K562 (cell line): ENCODE data around the gene RALGAPB. TPM values are rescaled to one million over a fixed set of nuclear protein-coding genes. Genes with fewer than 3 reads are reported as not detected.

Experiments
- ATAC-seq: fragments of 200-7000 bp; cut with Tn5 transposase; 3 replicates; pipeline ENCODE4 v1.9.1; 2020; ENCODE audit warnings: moderate library complexity
- BruUV-seq: library from RNA; stranded (reverse); fragments of 400-500 nt; replicated peaks from 2 replicates; lab custom pipeline; 2021; lab: Mats Ljungman, UMichigan
- CTCF ChIA-PET: fragments of 300-600 bp; formaldehyde crosslinking; extraction: SDS; loops from one replicate; lab custom pipeline; 2021; ENCODE audit warnings: low intra/inter-chr PET ratio; lab: Yijun Ruan, JAX
- POLR2A ChIA-PET: fragments of 300-600, 350-650 bp; sonication (Branson Sonifier 250); formaldehyde crosslinking; extraction: SDS; loops from one replicate; lab custom pipeline; 2021; ENCODE audit warnings: antibody characterized with exemption, inconsistent platforms; lab: Yijun Ruan, JAX
- DNase-seq, 4 experiments: peaks; one replicate each; pipeline versions ENCODE4 v3.0.0 to v3.0.0-alpha.2; 2011 to 2018; ENCODE audit warnings: low spot score in 3 of 4, mixed read lengths in 3 of 4; ENCODE audit errors: extremely low read depth in 1 of 4
- FAIRE-seq: peaks from 2 replicates; lab custom pipeline; 2011; peaks lifted over from hg19 to GRCh38; lab: Jason Lieb, UNC
- H2AFZ ChIP-seq: 2 replicates; pipeline ENCODE4 v1.6.0; 2011; ENCODE audit warnings: low read depth, low read length, control low read depth, inconsistent platforms
- H3K27ac ChIP-seq: fragments of 200-600 bp; 3 replicates; pipeline ENCODE4 v1.8.0; 2011; ENCODE audit warnings: low read depth, mild to moderate bottlenecking, control low read depth, inconsistent platforms, low read length, moderate library complexity, mixed read lengths; ENCODE audit errors: extremely low read depth
- H3K27me3 ChIP-seq, 2 experiments: fragments of 300-600 bp in 1 of 2; 2 replicates in 1 of 2; 3 replicates in 1 of 2; pipeline versions ENCODE4 v1.6.0 to v1.8.0; 2011; ENCODE audit warnings: inconsistent platforms in 2 of 2, low read length in 2 of 2, mild to moderate bottlenecking in 1 of 2, mixed read lengths in 1 of 2, moderate library complexity in 1 of 2; ENCODE audit not compliant: control insufficient read depth in 2 of 2, insufficient read depth in 2 of 2
- H3K36me3 ChIP-seq: fragments of 300-600 bp; 3 replicates; pipeline ENCODE4 v1.8.0; 2011; ENCODE audit warnings: mild to moderate bottlenecking, low read length, inconsistent platforms; ENCODE audit not compliant: control insufficient read depth, insufficient read depth
- H3K4me1 ChIP-seq, 2 experiments: fragments of 200-600 bp in 1 of 2; replicated peaks in 1 of 2; 2 replicates in 1 of 2; 3 replicates in 1 of 2; pipeline versions ENCODE4 v1.5.1 to v1.8.0; 2011; ENCODE audit warnings: inconsistent platforms in 2 of 2, low read length in 2 of 2, mild to moderate bottlenecking in 1 of 2, mixed read lengths in 1 of 2, moderate library complexity in 1 of 2; ENCODE audit not compliant: control insufficient read depth in 2 of 2, insufficient read depth in 2 of 2
- H3K4me2 ChIP-seq: 2 replicates; pipeline ENCODE4 v1.6.1; 2011; ENCODE audit warnings: low read length, control low read depth, inconsistent platforms, mixed read lengths; ENCODE audit not compliant: insufficient read depth
- H3K4me3 ChIP-seq: fragments of 200-600 bp; sonication (generic), shearing (Covaris generic); 2 replicates; pipeline ENCODE4 v1.5.1; 2016; ENCODE audit warnings: control low read depth, inconsistent platforms
- H3K79me2 ChIP-seq: fragments of 200-600 bp; 3 replicates; pipeline ENCODE4 v1.8.0; 2011; ENCODE audit warnings: low read length, inconsistent platforms; ENCODE audit not compliant: control insufficient read depth, insufficient read depth
- H3K9ac ChIP-seq, 2 experiments: 2 replicates each; pipeline versions ENCODE4 v1.6.0 to v1.6.1; 2011; ENCODE audit warnings: low read depth in 2 of 2, low read length in 2 of 2, control low read depth in 1 of 2, inconsistent platforms in 1 of 2, mild to moderate bottlenecking in 1 of 2, mixed read lengths in 1 of 2; ENCODE audit not compliant: insufficient read depth in 1 of 2
- H3K9me1 ChIP-seq: one replicate; pipeline ENCODE4 v1.6.0; 2011; ENCODE audit warnings: inconsistent platforms, mild to moderate bottlenecking, low read length, moderate library complexity; ENCODE audit not compliant: control insufficient read depth, insufficient read depth
- H3K9me3 ChIP-seq: replicated peaks from 2 replicates; pipeline ENCODE4 v1.5.1; 2011; ENCODE audit warnings: low read depth, low read length, inconsistent platforms; ENCODE audit not compliant: control insufficient read depth, insufficient read depth
- H4K20me1 ChIP-seq: replicated peaks from 2 replicates; pipeline ENCODE4 v1.6.1; 2011; ENCODE audit warnings: low read length, inconsistent platforms, mixed read lengths; ENCODE audit not compliant: control insufficient read depth, insufficient read depth
- BCL6 ChIP-seq: fragments of 250-450 bp; sonication (Bioruptor Pico); IDR thresholded peaks from 2 replicates; pipeline ENCODE4 v1.4.0; 2020
- CHCHD3 ChIP-seq: fragments of 250-450 bp; sonication (Bioruptor Pico); IDR thresholded peaks from 2 replicates; pipeline ENCODE4 v2.1.2; 2022; ENCODE audit warnings: mild to moderate bottlenecking
- DACH1 ChIP-seq: fragments of 450-650 bp; IDR thresholded peaks from 2 replicates; pipeline ENCODE4 v1.6.1; 2018; ENCODE audit not compliant: partially characterized antibody
- EP300 ChIP-seq: IDR thresholded peaks from 2 replicates; pipeline ENCODE4 v1.6.1; 2012; ENCODE audit warnings: low read length, improper control_type of control experiment
- EP400 ChIP-seq: fragments of 450-650 bp; IDR thresholded peaks from 2 replicates; pipeline ENCODE4 v1.6.1; 2017; ENCODE audit warnings: antibody characterized with exemption, mild to moderate bottlenecking, moderate library complexity
- HBP1 ChIP-seq: fragments of 450-650 bp; formaldehyde crosslinking; IDR thresholded peaks from 2 replicates; pipeline ENCODE4 v1.4.0; 2022; ENCODE audit warnings: missing genetic modification characterization
- HDAC1 ChIP-seq, 2 experiments: fragments of 450-650 bp; IDR thresholded peaks; 2 replicates each; pipeline ENCODE4 v1.6.1; 2016 to 2017; ENCODE audit warnings: inconsistent platforms in 1 of 2, mild to moderate bottlenecking in 1 of 2, moderate library complexity in 1 of 2
- HMG20B ChIP-seq: fragments of 250-450 bp; sonication (Bioruptor Pico); IDR thresholded peaks from 2 replicates; pipeline ENCODE4 v1.5.0; 2021; ENCODE audit warnings: mild to moderate bottlenecking
- IRF9 ChIP-seq: fragments of 450-650 bp; IDR thresholded peaks from 2 replicates; pipeline ENCODE4 v1.6.1; 2016; ENCODE audit warnings: missing biosample characterization, missing genetic modification characterization
- KHSRP ChIP-seq: fragments of 450-650 bp; IDR thresholded peaks from 2 replicates; pipeline ENCODE4 v1.6.1; 2017
- MCM7 ChIP-seq, 2 experiments: fragments of 450-650 bp; IDR thresholded peaks; 2 replicates each; pipeline ENCODE4 v1.6.1; 2016 to 2018
- MECOM ChIP-seq: fragments of 250-450 bp; sonication (Bioruptor Pico); IDR thresholded peaks from 2 replicates; pipeline ENCODE4 v1.8.0; 2022; ENCODE audit warnings: inconsistent platforms
- NFE2L1 ChIP-seq: fragments of 450-650 bp; IDR thresholded peaks from 2 replicates; pipeline ENCODE4 v1.6.1; 2016; ENCODE audit warnings: missing genetic modification characterization, low read depth, mild to moderate bottlenecking, missing compliant biosample characterization, moderate library complexity, borderline replicate concordance
- SMAD1 ChIP-seq: fragments of 150-350 bp; IDR thresholded peaks from 2 replicates; pipeline ENCODE4 v1.6.1; 2014; ENCODE audit warnings: low read length, low read depth; ENCODE audit not compliant: partially characterized antibody
- SMARCC2 ChIP-seq: fragments of 450-650 bp; IDR thresholded peaks from 2 replicates; pipeline ENCODE4 v1.6.1; 2017; ENCODE audit warnings: antibody characterized with exemption, moderate library complexity, mild to moderate bottlenecking, low read depth
- SNIP1 ChIP-seq: fragments of 450-650 bp; IDR thresholded peaks from 2 replicates; pipeline ENCODE4 v1.7.1; 2017; ENCODE audit warnings: low read depth, mild to moderate bottlenecking
- SOX6 ChIP-seq: fragments of 450-650 bp; IDR thresholded peaks from 2 replicates; pipeline ENCODE4 v1.6.1; 2014; ENCODE audit warnings: mild to moderate bottlenecking
- TAF1 ChIP-seq: IDR thresholded peaks from 2 replicates; pipeline ENCODE4 v1.6.1; 2011; ENCODE audit warnings: mild to moderate bottlenecking, low read length, moderate library complexity; ENCODE audit not compliant: insufficient read depth, control insufficient read depth, severe bottlenecking; ENCODE audit errors: extremely low read depth
- THRAP3 ChIP-seq: fragments of 450-650 bp; IDR thresholded peaks from 2 replicates; pipeline ENCODE4 v1.6.1; 2016; ENCODE audit warnings: mild to moderate bottlenecking, inconsistent platforms, borderline replicate concordance
- ZKSCAN8 ChIP-seq: fragments of 200-800 bp; sonication (Bioruptor generic); IDR thresholded peaks from 2 replicates; pipeline ENCODE4 v1.6.1; 2016; ENCODE audit warnings: missing genetic modification characterization, missing compliant biosample characterization
- ZNF184 ChIP-seq: sonication (generic); formaldehyde crosslinking; IDR thresholded peaks from 2 replicates; pipeline ENCODE4 v1.5.0; 2020; ENCODE audit warnings: missing genetic modification reagents
- ZNF324 ChIP-seq: fragments of 250-450 bp; sonication (Bioruptor Pico); IDR thresholded peaks from 2 replicates; pipeline ENCODE4 v1.4.0; 2020; ENCODE audit warnings: mild to moderate bottlenecking
- ZNF408 ChIP-seq: fragments of 250-450 bp; sonication (Bioruptor Pico); IDR thresholded peaks from 2 replicates; pipeline ENCODE4 v1.4.0; 2020; ENCODE audit warnings: low read depth, mild to moderate bottlenecking, moderate library complexity
- WGBS: fragments of 100-300 bp; shearing (Covaris generic); methylation state at CpG from one replicate; pipeline ENCODE4 v1.1.6; 2016; ENCODE audit warnings: low coverage, mixed read lengths; ENCODE audit not compliant: insufficient coverage; ENCODE audit errors: missing lambda C conversion rate; 5-methylcytosine and 5-hydroxymethylcytosine counted together
- in situ Hi-C: fragments of 300-500 bp; cut with MboI; formaldehyde crosslinking; loops from 4 replicates; pipeline ENCODE4 v1.15.0; 2018; ENCODE audit warnings: inconsistent platforms, mixed read lengths
- intact Hi-C: fragments of 100-400 bp; cut with micrococcal nuclease; formaldehyde crosslinking; loops from 2 replicates; pipeline ENCODE4 v1.14.2; 2022
- polyA plus RNA-seq, 8 experiments: library from polyadenylated mRNA; depleted of rRNA in 4 of 8; stranded (reverse) in 5 of 8; unstranded in 3 of 8; fragments of >200 nt; fragmentation: Nextera tagmentation in 2 of 8; fragmentation: Illumina TruSeq in 1 of 8; extraction: Ambion mirVana in 2 of 8; extraction: Trizol in 1 of 8; gene quantifications; 2 replicates each; pipeline versions ENCODE4 v1.2.1 to v1.2.3, GENCODE V29; 2011 to 2014; ENCODE audit warnings: inconsistent platforms in 1 of 8, missing spikeins in 1 of 8
- total RNA-seq, 7 experiments: library from RNA; depleted of rRNA in 6 of 7; stranded (reverse); fragments of >200 nt in 6 of 7; fragmentation: Illumina TruSeq in 2 of 7; extraction: Trizol in 2 of 7; gene quantifications; 2 replicates each; pipeline versions ENCODE4 v1.2.1 to v1.2.3, GENCODE V29; 2011 to 2021; ENCODE audit warnings: low replicate concordance in 1 of 7

RALGAPB gene
- total and polyA plus RNA-seq, 9 of the 15 experiments (the other 6 are each of a cell fraction or from before 2014, with no cell fraction given), result 4.3 to 25.6 (median 13.6) TPM

DNA sequence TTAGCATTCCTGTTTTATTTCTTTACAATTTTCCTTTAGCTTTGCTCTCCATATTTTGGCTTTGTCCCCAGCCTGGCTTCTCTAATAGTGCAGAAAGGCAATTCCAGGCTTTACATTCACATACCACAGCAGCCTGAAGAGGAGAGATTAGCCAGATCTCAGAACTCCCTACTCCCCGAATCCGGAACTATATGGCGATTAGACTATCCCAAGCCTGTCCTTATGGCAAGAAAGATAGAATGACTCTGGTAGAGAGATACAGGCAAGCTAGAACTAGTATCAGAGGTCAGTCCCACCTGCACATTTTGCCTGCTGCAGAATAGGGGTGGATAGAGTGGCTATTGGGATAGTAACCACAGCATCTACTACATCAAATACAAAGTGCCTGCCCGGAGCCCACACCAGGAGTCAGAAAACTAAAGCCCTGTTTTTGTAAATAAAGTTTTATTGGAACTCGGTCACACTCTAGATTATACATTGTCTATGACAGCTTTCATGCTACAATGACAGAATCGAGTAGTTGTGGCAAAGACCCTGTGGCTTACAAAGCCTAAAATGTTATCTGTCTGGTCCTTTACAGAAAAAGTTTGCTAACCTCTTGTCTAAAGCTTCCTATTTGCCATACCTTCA lies 91.3 kb downstream of the RALGAPB start:
- Histone ChIP-seq H3K27me3 (no peaks in the 10 kb centered on the region), H3K9me3 (no peaks in the 10 kb centered on the region), H3K9me1 (no peaks in the 10 kb centered on the region), H3K27ac (peak overlapping the region; percentile 6; the same call in 1 of the 3 replicates), H3K4me3 (no peak overlapping the region), H3K9ac (no peak overlapping the region), H3K79me2 (no peaks in the 10 kb centered on the region), H2AFZ (no peak overlapping the region), H4K20me1 (no peaks in the 10 kb centered on the region), H3K4me1 (peaks cover 13 to 18% of the 10 kb centered on the region in 2 experiments; a peak in 4 of 5 replicates), H3K36me3 (peaks cover 52% of the 10 kb centered on the region), H3K4me2 (peak overlapping the region; percentile 13; the same call in 1 of the 2 replicates)
- DNase-seq (peak; percentile 35 to 86 (median 64)), FAIRE-seq (peak; percentile 95), ATAC-seq (peak; percentile 94)
- in situ Hi-C loops (no loop called here), intact Hi-C loops (no loop called here)
- no TSS peak for BruUV-seq
- 8% methylated on average over 6 of the region's 6 CpGs for WGBS
- ChIA-PET CTCF (no interaction called here), POLR2A (interaction anchor here (1.0 kb wide), 1 partner anchor 8 kb away, joined by 3 read pairs; no protein-coding TSS in a partner anchor)
- no peak for TF ChIP-seq BCL6 (CRISPR knock-in tag)
- peak; percentile 19 for TF ChIP-seq TAF1
- no peak for TF ChIP-seq SNIP1
- no peak for TF ChIP-seq ZKSCAN8 (CRISPR knock-in tag)
- TF ChIP-seq HDAC1 (IDR thresholded peaks at IDR 0.05), result peak in 1 of 2 experiments; percentile 87; a peak in 2 of 4 replicates
- TF ChIP-seq EP300, result peak; percentile 84
- TF ChIP-seq ZNF184 (CRISPR knock-in tag), result no peak
- no peak for TF ChIP-seq MECOM
- TF ChIP-seq THRAP3, result no peak
- no peak for TF ChIP-seq EP400
- TF ChIP-seq KHSRP, result no peak; the same call in 1 of the 2 replicates
- 0 out of 2 replicates have a peak, but pooled peaks have one; percentile 40 for TF ChIP-seq SMARCC2
- no peak for TF ChIP-seq HMG20B (CRISPR knock-in tag)
- no peak for TF ChIP-seq ZNF324 (CRISPR knock-in tag)
- no peak for TF ChIP-seq NFE2L1 (tag)
- peak; percentile 32; the same call in 1 of the 2 replicates for TF ChIP-seq HBP1
- no peak for TF ChIP-seq MCM7 (IDR thresholded peaks at IDR 0.05)
- TF ChIP-seq SOX6, result peak; percentile 75
- no peak for TF ChIP-seq DACH1
- TF ChIP-seq SMAD1, result peak; percentile 23
- no peak for TF ChIP-seq ZNF408 (CRISPR knock-in tag)
- TF ChIP-seq CHCHD3 (CRISPR knock-in tag), result no peak
- no peak for TF ChIP-seq IRF9 (tag)
